ENCODE results near the gene PLIN3.
"Not testable (repeated sequence)": the region's sequence is repeated elsewhere in the genome, so short reads cannot be mapped to it uniquely, and the experiment has no call there.

The PLIN3 gene

DNA sequence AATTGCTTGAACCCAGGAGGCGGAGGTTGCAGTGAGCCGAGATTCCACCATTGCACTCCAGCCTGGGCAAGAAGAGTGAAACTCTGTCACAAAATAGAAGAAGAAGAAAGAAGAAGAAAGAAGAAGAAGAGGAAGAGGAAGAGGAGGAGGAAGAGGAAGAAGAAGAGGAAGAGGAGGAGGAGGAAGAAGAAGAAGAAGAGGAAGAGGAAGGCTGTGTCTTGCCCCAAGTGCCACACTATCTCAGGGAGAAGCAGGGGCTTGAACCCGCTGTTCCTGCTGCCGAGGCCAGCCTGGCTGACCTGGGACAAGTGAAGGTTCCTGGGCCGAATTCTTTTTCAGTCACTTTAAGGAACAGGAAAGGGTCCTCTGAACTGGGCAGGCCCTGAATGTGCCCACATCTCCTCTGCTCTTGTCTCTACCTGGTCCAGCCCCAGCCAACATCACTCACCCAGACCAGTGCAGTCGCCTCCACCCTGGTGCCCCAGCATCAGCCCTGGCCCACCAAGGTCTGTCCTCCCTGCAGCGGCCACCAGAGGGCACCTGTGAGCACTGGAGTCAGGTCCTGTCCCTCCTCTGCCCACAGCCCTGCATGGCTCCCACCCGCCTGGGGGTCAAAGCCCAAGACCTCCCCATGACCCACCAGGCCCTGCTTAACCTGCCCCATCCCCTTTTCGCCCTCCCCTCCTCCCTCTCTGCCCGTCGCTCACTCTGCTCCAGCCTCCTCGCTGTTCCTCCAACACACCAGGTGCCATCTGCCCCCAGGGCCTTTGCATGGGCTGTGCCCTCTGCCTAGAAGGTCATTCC is 55.9 kb downstream of the PLIN3 start:
- DNase-seq: peak; percentile 68

DNA sequence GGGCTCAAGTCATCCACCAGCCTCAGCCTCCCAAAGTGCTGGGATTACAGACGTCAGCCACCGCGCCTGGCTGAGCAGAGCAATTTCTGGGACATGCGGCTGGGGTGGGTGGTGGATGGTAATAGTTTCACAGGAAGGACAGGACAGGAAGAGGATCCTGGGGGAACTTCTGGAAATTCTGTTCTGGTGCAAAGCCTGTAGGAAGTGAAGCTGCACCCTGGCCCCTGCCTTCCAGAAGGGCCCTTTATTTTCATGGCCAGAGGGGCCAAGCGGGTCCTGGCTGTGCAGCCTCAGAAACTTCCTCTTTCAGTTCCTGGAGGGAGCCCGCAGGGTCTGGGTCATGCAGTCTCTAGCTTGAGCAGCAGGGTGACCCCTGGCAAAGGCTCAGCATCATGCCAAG is 60.3 kb downstream of the PLIN3 start:
- no peak for DNase-seq

DNA sequence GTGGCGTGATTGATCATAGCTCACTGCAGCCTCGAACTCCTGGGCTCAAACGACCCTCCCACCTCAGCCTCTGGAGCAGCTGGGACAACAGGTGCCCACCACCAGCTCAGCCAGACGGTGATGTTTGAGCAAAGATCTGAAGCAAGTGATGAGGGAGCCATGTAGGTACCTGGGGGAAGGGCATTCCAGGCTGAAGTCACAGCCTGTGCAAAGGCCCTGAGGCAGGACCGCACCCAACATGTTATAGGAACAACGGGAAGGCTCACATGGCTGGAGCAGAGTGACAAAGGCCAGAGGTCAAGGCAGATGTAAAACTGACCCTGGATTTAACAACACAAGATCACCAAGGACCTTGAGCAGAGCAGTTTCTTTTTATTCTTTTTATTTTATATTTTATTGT is 61.1 kb downstream of the PLIN3 start:
- no peak for DNase-seq

DNA sequence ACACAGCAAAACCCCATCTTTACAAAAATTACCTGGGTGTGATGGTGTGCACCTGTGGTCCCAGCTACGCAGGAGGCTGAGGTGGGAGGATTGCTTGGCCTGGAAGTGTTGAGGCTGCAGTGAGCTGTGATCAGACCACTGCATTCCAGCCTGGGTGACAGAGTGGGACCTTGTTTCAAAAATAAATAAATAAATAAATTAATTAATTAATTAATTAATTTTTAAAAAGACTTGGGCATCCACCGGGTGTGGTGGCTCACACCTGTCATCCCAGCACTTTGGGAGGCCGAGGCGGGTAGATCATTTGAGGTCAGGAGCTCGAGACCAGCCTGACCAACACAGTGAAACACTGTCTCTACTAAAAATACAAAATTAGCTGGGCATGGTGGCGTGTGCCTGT is 62.3 kb downstream of the PLIN3 start:
- not testable (repeated sequence) for DNase-seq

DNA sequence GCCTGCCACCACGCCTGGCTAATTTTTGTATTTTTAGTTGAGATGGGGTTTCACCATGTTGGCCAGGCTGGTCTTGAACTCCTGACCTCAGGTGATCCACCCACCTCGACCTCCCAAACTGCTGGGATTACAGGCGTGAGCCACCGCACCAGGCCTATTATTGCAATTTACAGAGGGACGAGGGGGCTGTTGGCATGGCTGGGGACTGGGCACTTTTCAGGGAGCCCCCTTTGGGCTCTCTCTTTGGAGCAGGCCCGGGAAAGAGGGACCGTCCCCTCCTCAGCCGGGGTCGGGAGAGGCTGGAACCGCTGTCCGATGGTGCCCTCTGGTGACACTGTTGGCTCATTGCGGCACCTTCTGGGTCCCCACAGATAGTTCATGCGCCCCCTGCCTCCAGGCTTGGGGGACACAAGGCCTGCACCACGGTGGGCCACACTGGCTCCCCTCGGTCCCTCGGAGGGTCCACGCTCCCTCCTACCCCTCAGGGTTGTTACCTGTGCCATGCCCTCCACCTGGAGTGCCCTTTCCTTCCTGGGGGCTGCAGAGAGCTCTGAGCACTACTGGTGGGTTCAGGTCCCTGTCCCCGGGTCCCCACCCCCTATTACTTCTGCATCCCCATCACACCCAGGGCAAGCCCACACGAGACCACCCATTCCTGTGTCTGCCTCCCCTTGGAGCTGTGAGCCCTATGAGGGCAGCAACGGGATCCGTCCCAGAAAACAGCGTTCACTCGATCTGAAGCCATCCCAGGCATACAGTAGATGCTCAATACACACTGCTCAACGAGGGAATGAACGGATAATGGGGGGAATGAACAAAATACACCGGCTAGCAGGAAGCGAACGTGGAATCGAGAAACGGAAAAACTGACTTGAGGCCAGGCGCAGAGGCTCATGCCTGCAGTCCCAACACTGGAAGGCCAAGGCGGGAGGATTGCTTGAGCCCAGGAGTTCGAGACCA is 63.5 kb downstream of the PLIN3 start:
- peak; percentile 64 for DNase-seq

DNA sequence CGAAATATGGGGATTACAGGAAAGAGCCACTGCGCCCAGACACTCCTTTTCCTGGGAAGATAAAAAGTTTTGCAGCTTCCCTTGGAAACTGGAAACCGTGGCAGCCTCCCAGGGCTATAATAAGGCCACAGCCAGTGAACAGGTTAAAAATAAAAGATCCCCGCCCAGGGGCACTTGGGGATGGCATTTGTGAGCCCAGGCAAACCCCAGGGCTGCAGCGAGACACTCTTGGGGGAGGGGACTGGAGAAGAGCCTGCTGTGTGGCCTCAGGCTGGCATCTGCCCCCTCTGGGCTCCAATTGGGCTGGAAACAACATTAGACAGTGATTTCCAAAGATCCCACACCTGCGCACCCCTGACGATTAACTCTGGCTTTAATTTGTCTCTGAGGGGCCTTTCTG is 64.8 kb downstream of the PLIN3 start:
- no peak for DNase-seq

DNA sequence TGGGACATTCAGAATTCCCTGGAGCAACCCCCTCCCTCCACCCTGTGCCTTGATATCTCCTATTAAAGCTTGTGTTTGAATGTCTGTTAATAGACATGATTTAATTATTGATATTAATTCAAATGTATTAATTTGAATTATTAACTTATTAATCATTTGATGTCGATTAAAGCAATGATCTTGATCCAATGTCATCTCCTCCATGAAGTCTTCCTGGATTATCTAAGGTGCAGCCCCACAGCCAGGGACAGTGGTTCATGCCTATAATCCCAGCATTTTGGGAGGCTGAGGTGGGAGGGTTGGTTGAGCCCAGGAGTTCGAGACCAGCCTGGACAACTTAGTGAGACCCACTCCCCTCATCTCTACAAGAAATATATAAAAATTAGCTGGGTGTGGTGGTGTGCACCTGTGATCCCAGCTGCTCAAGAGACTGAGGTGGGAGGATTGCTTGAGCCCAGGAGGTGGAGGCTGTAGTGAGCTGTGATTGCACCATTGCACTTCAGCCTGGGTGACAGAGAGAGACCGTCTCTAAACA is 66.3 kb downstream of the PLIN3 start:
- no peak for DNase-seq

DNA sequence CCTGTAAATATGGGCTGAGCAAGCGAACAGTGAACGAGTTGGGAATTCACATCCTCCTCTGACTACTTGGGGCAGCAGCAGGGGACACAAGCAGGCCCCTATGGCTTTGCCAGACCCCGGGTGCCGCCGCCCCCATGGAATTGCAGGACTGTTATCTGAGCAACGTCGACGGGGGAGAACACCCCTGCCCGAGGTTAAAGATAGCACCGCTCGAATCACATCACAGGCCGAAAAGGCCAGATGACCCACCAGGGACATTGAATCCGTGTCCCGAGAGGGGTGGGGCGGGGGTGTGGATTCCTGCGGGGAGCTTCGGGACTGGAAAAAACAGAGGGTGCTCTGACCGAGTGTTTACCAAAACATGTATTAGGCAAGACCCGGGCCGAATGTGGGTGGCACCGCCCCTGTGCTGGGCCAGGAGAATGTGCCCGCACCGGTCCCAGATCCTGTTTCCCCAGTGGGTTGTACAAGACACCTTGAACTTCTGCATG is 66.8 kb downstream of the PLIN3 start:
- no peak for DNase-seq

DNA sequence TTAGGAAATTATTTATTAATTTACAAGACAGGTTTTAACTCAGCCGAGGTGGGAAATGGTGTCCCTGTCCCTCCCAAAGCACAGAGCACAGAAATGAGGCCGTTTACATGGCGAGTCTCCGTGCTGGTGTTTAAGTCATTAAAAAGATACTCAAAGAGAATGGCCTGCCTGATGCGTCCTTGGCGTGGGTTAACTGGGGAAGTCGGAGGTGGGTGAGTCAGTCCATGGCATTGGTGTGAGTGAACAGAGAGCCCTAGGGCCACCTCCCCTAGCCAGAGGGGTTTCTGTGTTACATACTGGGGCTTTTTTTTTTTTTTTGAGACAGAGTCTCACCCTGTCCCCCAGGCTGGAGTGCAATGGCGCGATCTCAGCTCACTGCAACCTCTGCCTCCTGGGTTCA is 72.1 kb downstream of the PLIN3 start:
- DNase-seq: no peak

DNA sequence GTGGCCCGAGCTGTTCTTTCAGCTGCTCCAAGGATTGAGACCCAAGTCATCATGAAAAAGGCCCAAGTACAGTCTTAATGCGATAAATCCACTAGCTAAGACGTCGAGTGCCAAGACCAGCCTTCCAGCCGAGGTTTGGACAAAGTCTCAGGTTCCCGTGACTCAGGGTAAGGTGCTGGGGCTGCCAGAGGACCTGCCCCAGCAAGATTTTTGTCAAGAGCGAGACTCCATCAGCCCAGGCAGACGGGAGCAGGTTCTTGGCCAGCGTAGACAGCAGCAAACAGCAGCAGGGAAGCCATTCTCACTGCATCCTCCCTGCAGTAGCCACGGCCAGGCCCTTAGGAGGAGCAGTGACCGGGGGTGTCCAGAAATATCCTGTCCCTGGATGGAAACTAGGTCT is 72.5 kb downstream of the PLIN3 start:
- no peak for DNase-seq

DNA sequence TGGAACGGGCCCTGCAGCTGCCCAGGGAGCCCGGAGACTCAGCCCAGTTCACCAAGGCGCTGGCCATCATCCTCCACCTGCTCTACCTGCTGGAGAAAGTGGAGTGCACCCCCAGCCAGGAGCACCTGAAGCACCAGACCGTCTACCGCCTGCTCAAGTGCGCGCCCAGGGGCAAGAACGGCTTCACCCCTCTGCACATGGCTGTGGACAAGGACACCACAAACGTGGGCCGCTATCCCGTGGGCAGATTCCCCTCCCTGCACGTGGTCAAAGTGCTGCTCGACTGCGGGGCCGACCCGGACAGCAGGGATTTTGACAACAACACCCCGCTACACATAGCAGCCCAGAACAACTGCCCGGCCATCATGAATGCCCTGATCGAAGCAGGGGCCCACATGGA is 74.2 kb downstream of the PLIN3 start:
- not testable (repeated sequence) for DNase-seq

DNA sequence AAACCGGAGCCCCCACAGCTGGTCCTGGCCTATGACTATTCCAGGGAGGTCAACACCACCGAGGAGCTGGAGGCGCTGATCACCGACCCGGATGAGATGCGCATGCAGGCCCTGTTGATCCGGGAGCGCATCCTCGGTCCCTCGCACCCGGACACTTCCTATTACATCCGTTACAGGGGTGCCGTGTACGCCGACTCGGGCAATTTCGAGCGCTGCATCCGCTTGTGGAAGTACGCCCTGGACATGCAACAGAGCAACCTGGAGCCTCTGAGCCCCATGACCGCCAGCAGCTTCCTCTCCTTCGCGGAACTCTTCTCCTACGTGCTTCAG is 74.6 kb downstream of the PLIN3 start:
- not testable (repeated sequence) for DNase-seq

DNA sequence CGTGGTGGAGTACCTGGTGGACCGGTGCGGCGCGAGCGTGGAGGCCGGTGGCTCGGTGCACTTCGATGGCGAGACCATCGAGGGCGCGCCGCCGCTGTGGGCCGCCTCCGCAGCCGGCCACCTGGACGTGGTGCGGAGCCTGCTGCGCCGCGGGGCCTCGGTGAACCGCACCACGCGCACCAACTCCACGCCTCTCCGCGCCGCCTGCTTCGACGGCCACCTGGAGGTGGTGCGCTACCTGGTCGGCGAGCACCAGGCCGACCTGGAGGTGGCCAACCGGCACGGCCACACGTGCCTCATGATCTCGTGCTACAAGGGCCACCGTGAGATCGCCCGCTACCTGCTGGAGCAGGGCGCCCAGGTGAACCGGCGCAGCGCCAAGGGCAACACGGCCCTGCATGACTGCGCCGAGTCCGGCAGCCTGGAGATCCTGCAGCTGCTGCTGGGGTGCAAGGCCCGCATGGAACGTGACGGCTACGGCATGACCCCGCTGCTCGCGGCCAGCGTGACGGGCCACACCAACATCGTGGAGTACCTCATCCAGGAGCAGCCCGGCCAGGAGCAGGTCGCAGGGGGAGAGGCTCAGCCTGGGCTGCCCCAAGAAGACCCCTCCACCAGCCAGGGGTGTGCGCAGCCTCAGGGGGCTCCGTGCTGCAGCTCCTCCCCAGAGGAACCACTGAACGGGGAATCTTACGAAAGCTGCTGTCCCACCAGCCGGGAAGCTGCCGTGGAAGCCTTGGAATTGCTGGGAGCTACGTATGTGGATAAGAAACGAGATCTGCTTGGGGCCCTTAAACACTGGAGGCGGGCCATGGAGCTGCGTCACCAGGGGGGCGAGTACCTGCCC is 75.2 kb downstream of the PLIN3 start:
- not testable (repeated sequence) for DNase-seq

DNA sequence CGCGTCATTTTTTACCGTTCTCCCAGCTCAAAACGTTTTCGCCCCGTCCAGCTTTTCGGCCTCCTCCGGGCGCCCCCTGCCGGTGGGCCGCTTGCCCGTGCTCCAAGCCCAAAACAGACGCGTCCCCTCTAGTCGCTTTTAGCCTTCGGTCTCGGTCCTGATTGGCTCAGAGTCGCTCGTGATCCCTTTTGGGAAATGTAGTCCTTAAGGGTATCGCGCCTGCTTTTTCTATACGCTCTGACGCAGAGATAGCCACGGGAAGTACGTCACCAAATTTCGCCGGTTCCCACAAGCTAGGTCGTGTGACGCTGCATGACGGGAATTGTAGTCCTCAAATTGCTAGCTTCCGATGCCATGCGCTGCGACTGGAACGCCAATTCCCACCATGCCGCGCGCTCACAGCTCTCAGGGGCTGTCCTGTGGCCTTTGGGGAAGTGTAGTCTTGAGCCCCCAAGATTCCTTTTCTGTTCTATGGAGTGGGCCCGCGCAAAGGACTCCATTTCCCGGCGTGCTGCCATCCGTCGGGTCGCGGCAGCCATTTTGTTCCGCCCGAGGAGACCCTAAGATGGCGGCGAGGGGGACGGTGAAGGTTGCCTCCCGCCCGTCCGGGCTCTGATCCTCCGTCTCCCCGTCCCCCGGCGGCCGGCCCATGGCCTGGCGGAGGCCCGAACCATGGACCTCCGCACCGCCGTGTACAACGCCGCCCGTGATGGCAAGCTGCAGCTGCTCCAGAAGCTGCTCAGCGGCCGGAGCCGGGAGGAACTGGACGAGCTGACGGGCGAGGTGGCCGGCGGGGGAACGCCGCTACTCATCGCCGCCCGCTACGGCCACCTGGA is 76.1 kb downstream of the PLIN3 start, which contains the start of gene FEM1A:
Gene FEM1A (plus strand): TSS at position 552 of the 836 bp plus-strand sequence. CDS start 121 bp downstream, at position 673.
- peak; percentile 100 for DNase-seq

Data from fibroblast of skin of scalp (primary cell).